ENCODE measurements around the gene PARP11.
"Not testable (repeated sequence)": the region's sequence is repeated elsewhere in the genome, so short reads cannot be mapped to it uniquely, and the experiment has no call there.

Gene PARP11

DNA sequence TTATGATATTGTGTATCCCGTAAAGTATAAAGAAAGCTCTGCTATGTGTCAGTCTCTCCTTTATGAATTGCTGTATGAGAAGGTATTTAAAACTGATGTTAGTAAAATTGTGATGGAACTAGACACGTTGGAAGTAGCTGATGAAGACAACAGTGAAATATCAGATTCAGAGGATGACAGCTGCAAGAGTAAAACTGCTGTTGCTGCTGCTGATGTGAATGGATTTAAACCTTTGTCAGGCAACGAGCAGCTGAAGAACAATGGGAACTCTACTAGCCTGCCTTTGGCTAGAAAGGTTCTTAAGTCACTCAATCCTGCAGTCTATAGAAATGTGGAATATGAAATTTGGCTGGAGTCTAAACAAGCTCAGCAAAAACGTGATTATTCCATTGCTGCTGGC, 33.5 kb downstream of the PARP11 start:
- H3K27ac ChIP-seq (ENCODE audit: low read depth, low read length); H3K79me2 ChIP-seq (ENCODE audit: control insufficient read depth, insufficient read depth, low read length, unreplicated experiment); H3K4me3 ChIP-seq (ENCODE audit: low read depth, low read length); H3K4me1 ChIP-seq (ENCODE audit: control insufficient read depth, insufficient read depth, low read length, unreplicated experiment); H2AFZ ChIP-seq (ENCODE audit: low read length, unreplicated experiment); H3K36me3 ChIP-seq (ENCODE audit: insufficient read depth, low read length); H3K27me3 ChIP-seq (ENCODE audit: insufficient read depth, low read length): not testable (repeated sequence)

- H3K4me3 ChIP-seq (ENCODE audit: low read depth, low read length); H3K4me1 ChIP-seq (ENCODE audit: control insufficient read depth, insufficient read depth, low read length, unreplicated experiment); H3K79me2 ChIP-seq (ENCODE audit: control insufficient read depth, insufficient read depth, low read length, unreplicated experiment); H3K27me3 ChIP-seq (ENCODE audit: insufficient read depth, low read length); H3K36me3 ChIP-seq (ENCODE audit: insufficient read depth, low read length); H2AFZ ChIP-seq (ENCODE audit: low read length, unreplicated experiment); H3K27ac ChIP-seq (ENCODE audit: low read depth, low read length): not testable (repeated sequence)
Observed at GRCh38 chr12:3838701-3839548, 34.3 kb downstream of the PARP11 start.

GRCh38 chr12:3838076-3838475, 35.1 kb downstream of the PARP11 start:
- no peaks in the 10 kb centered on the region for H3K4me1 ChIP-seq (ENCODE audit: control insufficient read depth, insufficient read depth, low read length, unreplicated experiment)
- H3K27ac ChIP-seq (ENCODE audit: low read depth, low read length), result no peak overlapping the region
- no peaks in the 10 kb centered on the region for H3K79me2 ChIP-seq (ENCODE audit: control insufficient read depth, insufficient read depth, low read length, unreplicated experiment)
- no peak overlapping the region for H2AFZ ChIP-seq (ENCODE audit: low read length, unreplicated experiment)
- no peaks in the 10 kb centered on the region for H3K27me3 ChIP-seq (ENCODE audit: insufficient read depth, low read length)
- no peak overlapping the region for H3K4me3 ChIP-seq (ENCODE audit: low read depth, low read length)
- H3K36me3 ChIP-seq (ENCODE audit: insufficient read depth, low read length), result no peaks in the 10 kb centered on the region

DNA sequence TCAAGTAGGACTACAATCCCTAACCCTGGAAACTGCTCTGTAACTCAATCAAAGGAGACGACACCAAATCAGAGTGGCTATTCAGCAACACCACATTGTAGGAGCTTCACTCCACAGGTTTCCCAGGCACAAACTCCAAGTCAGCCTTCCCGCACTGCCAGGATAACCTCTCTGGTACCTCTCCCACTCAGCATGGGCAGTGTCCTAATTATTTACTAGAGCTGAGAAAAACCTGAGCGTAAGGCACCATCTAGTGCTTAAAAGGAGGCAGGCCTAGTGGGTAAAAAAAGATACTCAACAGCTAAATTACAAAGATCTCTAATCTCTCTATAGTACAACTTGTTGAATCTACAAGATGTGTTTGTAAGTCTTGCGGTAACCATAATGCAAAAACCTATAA, 36.1 kb downstream of the PARP11 start:
- Histone ChIP-seq H3K4me1 (ENCODE audit: control insufficient read depth, insufficient read depth, low read length, unreplicated experiment) (no peaks in the 10 kb centered on the region), H3K27ac (ENCODE audit: low read depth, low read length) (no peak overlapping the region), H2AFZ (ENCODE audit: low read length, unreplicated experiment) (no peak overlapping the region), H3K27me3 (ENCODE audit: insufficient read depth, low read length) (no peaks in the 10 kb centered on the region), H3K79me2 (ENCODE audit: control insufficient read depth, insufficient read depth, low read length, unreplicated experiment) (no peaks in the 10 kb centered on the region), H3K4me3 (ENCODE audit: low read depth, low read length) (no peak overlapping the region), H3K36me3 (ENCODE audit: insufficient read depth, low read length) (no peaks in the 10 kb centered on the region)

DNA sequence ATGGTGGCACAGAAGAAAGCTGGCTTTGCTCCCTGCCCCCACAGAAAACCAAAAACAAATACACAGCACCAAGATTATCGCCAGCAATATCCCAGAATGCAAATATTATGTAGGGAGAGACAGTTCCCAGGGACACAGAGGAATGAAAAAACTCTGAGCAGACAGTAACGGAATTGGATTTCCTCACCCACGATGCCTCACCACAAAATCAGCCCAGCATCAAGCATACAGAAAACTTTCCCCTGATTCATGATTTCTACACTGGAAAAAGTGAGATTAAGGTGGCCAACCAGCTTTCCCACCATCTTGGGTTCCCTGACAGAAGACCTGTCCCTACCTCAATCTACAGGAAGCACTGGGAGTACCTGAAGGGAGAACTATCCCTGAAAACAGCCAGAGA, 36.6 kb downstream of the PARP11 start:
- Histone ChIP-seq H3K36me3 (ENCODE audit: insufficient read depth, low read length) (no peaks in the 10 kb centered on the region), H3K27ac (ENCODE audit: low read depth, low read length) (no peak overlapping the region), H3K4me1 (ENCODE audit: control insufficient read depth, insufficient read depth, low read length, unreplicated experiment) (no peaks in the 10 kb centered on the region), H2AFZ (ENCODE audit: low read length, unreplicated experiment) (no peak overlapping the region), H3K27me3 (ENCODE audit: insufficient read depth, low read length) (no peaks in the 10 kb centered on the region), H3K79me2 (ENCODE audit: control insufficient read depth, insufficient read depth, low read length, unreplicated experiment) (no peaks in the 10 kb centered on the region), H3K4me3 (ENCODE audit: low read depth, low read length) (no peak overlapping the region)

DNA sequence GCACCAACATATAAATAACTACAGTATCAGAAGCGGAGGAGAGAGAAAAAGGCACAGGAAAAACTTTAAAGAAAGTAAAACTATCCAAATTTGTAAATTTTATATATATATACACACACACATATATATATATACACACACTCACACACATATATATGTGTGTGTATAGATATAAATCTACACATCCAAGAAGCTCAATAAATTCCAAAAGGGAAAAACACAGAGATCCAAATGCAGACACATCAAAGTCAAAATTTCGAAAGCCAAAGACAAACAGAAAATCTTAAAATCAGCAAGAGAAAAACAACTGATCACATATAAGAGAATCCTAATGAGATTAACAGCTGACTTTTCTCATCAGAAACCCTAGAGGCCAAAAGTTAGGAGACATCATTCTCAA, 37.3 kb downstream of the PARP11 start:
- Histone ChIP-seq H3K4me1 (ENCODE audit: control insufficient read depth, insufficient read depth, low read length, unreplicated experiment) (no peaks in the 10 kb centered on the region), H3K27me3 (ENCODE audit: insufficient read depth, low read length) (no peaks in the 10 kb centered on the region), H3K4me3 (ENCODE audit: low read depth, low read length) (no peak overlapping the region), H3K36me3 (ENCODE audit: insufficient read depth, low read length) (no peaks in the 10 kb centered on the region), H2AFZ (ENCODE audit: low read length, unreplicated experiment) (no peak overlapping the region), H3K79me2 (ENCODE audit: control insufficient read depth, insufficient read depth, low read length, unreplicated experiment) (no peaks in the 10 kb centered on the region), H3K27ac (ENCODE audit: low read depth, low read length) (no peak overlapping the region)

DNA sequence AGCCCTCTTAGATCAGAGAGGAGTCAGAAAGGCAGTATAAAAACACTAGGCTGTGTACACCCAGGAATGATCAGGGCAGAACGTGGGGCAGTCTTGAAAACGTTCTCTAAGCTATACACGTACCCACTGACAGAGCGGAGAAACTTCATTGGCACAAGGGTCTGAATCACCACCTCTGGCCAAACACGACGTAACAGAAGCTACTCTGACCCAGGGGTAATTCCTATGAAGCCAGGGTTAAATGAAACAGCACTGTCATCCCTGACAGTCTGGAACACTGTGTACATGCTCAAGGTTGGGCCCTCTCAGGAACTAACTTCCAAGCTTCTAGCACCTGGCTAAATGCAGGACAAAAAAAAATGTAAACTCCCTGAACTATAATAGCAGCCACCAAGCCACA, 38.4 kb downstream of the PARP11 start:
- no peaks in the 10 kb centered on the region for H3K27me3 ChIP-seq (ENCODE audit: insufficient read depth, low read length)
- H3K4me1 ChIP-seq (ENCODE audit: control insufficient read depth, insufficient read depth, low read length, unreplicated experiment), result no peaks in the 10 kb centered on the region
- H3K4me3 ChIP-seq (ENCODE audit: low read depth, low read length), result no peak overlapping the region
- H3K27ac ChIP-seq (ENCODE audit: low read depth, low read length), result no peak overlapping the region
- H3K79me2 ChIP-seq (ENCODE audit: control insufficient read depth, insufficient read depth, low read length, unreplicated experiment), result no peaks in the 10 kb centered on the region
- H3K36me3 ChIP-seq (ENCODE audit: insufficient read depth, low read length), result no peaks in the 10 kb centered on the region
- H2AFZ ChIP-seq (ENCODE audit: low read length, unreplicated experiment), result no peak overlapping the region

DNA sequence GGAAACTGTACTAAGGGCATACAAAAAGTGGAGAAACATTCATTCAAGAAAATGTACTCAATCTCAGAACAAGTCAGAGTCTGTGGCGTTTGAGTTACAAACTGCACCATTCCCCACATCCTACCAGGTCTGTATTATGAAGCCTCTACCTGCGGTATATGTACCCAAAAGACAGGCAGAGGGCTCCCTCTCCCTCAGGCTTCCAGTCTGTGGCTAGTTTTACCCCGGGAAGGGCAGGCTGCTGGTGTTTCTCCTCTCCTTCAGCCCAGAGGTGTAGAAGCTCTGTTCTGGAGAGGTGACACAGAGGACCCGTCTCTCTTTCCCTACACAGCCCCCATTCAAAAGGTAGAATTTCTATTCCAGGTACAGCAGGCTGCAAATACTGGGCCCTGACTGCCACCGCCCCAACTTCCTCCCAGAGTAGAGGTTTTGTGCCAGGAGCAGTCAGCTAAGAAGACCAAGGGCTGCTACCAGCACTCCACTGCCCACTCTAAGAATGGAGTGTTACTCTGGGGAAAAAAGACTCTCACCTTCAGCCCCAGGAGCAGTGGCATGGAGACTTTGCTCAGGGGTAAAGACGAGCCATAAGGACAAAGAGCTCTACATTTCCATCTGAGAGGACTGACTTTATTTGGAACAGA, 39.4 kb downstream of the PARP11 start:
- Histone ChIP-seq H2AFZ (ENCODE audit: low read length, unreplicated experiment) (no peak overlapping the region), H3K79me2 (ENCODE audit: control insufficient read depth, insufficient read depth, low read length, unreplicated experiment) (no peaks in the 10 kb centered on the region), H3K27ac (ENCODE audit: low read depth, low read length) (no peak overlapping the region), H3K4me1 (ENCODE audit: control insufficient read depth, insufficient read depth, low read length, unreplicated experiment) (no peaks in the 10 kb centered on the region), H3K36me3 (ENCODE audit: insufficient read depth, low read length) (no peaks in the 10 kb centered on the region), H3K4me3 (ENCODE audit: low read depth, low read length) (no peak overlapping the region), H3K27me3 (ENCODE audit: insufficient read depth, low read length) (no peaks in the 10 kb centered on the region)

GRCh38 chr12:3832738-3833137, 40.5 kb downstream of the PARP11 start:
- Histone ChIP-seq H2AFZ (ENCODE audit: low read length, unreplicated experiment) (no peak overlapping the region), H3K79me2 (ENCODE audit: control insufficient read depth, insufficient read depth, low read length, unreplicated experiment) (no peaks in the 10 kb centered on the region), H3K4me3 (ENCODE audit: low read depth, low read length) (no peak overlapping the region), H3K27me3 (ENCODE audit: insufficient read depth, low read length) (no peaks in the 10 kb centered on the region), H3K36me3 (ENCODE audit: insufficient read depth, low read length) (no peaks in the 10 kb centered on the region), H3K27ac (ENCODE audit: low read depth, low read length) (no peak overlapping the region), H3K4me1 (ENCODE audit: control insufficient read depth, insufficient read depth, low read length, unreplicated experiment) (no peaks in the 10 kb centered on the region)

GRCh38 chr12:3828888-3829287, 44.3 kb downstream of the PARP11 start:
- Histone ChIP-seq H3K27me3 (ENCODE audit: insufficient read depth, low read length) (no peaks in the 10 kb centered on the region), H3K4me3 (ENCODE audit: low read depth, low read length) (no peak overlapping the region), H3K4me1 (ENCODE audit: control insufficient read depth, insufficient read depth, low read length, unreplicated experiment) (no peaks in the 10 kb centered on the region), H3K79me2 (ENCODE audit: control insufficient read depth, insufficient read depth, low read length, unreplicated experiment) (no peaks in the 10 kb centered on the region), H2AFZ (ENCODE audit: low read length, unreplicated experiment) (no peak overlapping the region), H3K36me3 (ENCODE audit: insufficient read depth, low read length) (no peaks in the 10 kb centered on the region), H3K27ac (ENCODE audit: low read depth, low read length) (no peak overlapping the region)

DNA sequence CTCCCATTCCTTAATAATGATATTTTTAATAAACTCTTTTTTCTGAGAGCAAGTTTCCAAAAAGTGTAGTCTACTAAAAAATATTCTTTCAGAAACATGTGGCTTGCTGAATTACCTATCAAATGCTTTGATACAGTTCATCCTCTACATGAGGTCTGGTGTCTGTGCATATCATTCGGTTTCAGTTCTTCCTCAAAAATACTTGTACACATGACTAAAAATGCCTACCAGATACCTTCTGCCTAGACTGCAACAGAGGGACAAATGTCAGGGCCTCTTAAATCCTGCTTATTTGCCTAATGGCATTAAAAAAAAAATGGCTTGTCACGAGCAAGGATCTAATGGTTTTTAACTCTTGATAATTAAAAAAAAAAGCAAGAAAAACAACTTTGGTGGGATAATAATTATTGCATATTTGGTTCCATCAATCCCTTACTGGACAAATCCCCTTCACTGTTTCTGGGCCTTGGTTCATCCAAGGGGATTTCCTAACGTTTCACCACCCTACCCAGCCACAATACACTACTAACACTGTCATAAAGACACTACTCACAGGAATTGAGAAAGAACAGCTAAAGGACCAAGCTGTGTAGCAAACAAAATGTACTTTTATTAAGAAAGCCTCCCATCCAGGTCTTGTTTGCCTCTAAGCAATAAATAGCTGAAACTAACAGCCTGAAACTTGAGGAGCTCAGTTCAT, 45.7 kb downstream of the PARP11 start:
- H3K4me3 ChIP-seq (ENCODE audit: low read depth, low read length), result no peak overlapping the region
- no peaks in the 10 kb centered on the region for H3K36me3 ChIP-seq (ENCODE audit: insufficient read depth, low read length)
- no peak overlapping the region for H2AFZ ChIP-seq (ENCODE audit: low read length, unreplicated experiment)
- no peaks in the 10 kb centered on the region for H3K79me2 ChIP-seq (ENCODE audit: control insufficient read depth, insufficient read depth, low read length, unreplicated experiment)
- H3K27me3 ChIP-seq (ENCODE audit: insufficient read depth, low read length), result no peaks in the 10 kb centered on the region
- no peak overlapping the region for H3K27ac ChIP-seq (ENCODE audit: low read depth, low read length)
- H3K4me1 ChIP-seq (ENCODE audit: control insufficient read depth, insufficient read depth, low read length, unreplicated experiment), result no peaks in the 10 kb centered on the region

Data from ACC112 (cell line).